ENCODE measurements around the gene ENTPD8.

The ENTPD8 gene

GRCh38 chr9:137429974-137430722 lies 11.0 kb downstream of the ENTPD8 start:
- Histone ChIP-seq H3K4me3 (no peak overlapping the region), H3K27ac (no peak overlapping the region)
- no peak for DNase-seq (ENCODE audit: low spot score)
- no peak for TF ChIP-seq CTCF (IDR thresholded peaks at IDR 0.05)

GRCh38 chr9:137429546-137429890 lies 11.6 kb downstream of the ENTPD8 start:
- no peak for TF ChIP-seq CTCF (IDR thresholded peaks at IDR 0.05)
- Histone ChIP-seq H3K27ac (no peak overlapping the region), H3K4me3 (no peak overlapping the region)
- no peak for DNase-seq (ENCODE audit: low spot score)

GRCh38 chr9:137428841-137429545 lies 12.2 kb downstream of the ENTPD8 start:
- Histone ChIP-seq H3K27ac (no peak overlapping the region), H3K4me3 (no peak overlapping the region)
- TF ChIP-seq CTCF (IDR thresholded peaks at IDR 0.05): no peak
- no peak for DNase-seq (ENCODE audit: low spot score)

GRCh38 chr9:137428311-137428630 lies 12.9 kb downstream of the ENTPD8 start:
- TF ChIP-seq CTCF (IDR thresholded peaks at IDR 0.05): no peak
- Histone ChIP-seq H3K4me3 (no peak overlapping the region), H3K27ac (no peak overlapping the region)
- DNase-seq (ENCODE audit: low spot score): no peak

GRCh38 chr9:137427454-137428310 lies 13.5 kb downstream of the ENTPD8 start:
- TF ChIP-seq CTCF (IDR thresholded peaks at IDR 0.05): no peak
- no peak overlapping the region for H3K4me3 ChIP-seq
- no peak for DNase-seq (ENCODE audit: low spot score)
- H3K27ac ChIP-seq: no peak overlapping the region

- no peak overlapping the region for H3K4me3 ChIP-seq
- no peak for TF ChIP-seq CTCF (IDR thresholded peaks at IDR 0.05)
- H3K27ac ChIP-seq: no peak overlapping the region
- DNase-seq (ENCODE audit: low spot score): no peak
Measured at GRCh38 chr9:137426018-137426681, 15.0 kb downstream of the ENTPD8 start.

Measured in coronary artery (tissue), 2 donors.